ENCODE data around the gene AUNIP. TPM values are rescaled to one million over a fixed set of nuclear protein-coding genes. Genes with fewer than 3 reads are reported as not detected.

The AUNIP gene
- total RNA-seq, 4 donors from 2014 or later = not detected

DNA sequence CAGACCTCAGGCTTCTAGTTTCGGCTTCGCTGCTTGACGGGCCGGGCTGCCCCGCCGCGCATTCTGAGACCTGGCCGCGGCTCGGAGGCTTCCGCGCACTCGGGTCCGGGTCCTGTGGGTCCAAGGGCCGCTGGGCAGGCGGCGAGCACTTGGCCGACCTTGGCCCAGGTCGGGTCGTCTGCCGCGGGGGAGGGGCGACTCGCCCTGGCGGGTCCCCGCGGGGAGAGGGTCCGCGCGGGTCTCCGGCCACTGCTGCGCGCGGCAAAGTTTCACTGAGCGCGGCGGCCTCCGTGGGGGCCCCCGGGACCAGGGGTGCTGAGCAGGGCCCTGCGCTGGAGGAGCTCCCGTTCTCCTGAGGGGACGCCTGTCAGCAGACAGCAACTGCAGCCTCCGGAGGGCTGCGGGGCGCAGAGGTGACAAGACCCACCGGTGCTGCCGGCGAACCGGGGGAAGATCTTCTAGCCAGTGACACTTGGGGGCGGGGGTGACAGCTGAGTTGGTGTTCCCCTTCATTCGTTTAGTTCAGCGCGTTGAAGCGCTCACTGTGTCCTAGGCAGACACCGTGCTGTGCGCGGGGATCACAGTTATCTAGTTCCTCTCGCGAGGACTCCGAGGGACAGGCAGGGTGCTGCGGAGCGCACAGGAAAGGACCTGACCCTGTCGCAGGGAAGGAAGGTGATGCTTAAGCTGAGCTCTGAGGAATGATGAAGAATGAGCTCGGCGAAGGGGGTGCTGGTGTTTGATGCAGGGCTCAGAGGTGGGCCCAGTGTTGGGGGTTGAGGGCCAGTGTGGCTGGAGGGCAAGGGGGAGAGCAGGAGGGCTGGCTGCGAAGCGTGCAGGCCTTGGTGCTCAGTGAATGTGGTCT is 38.8 kb downstream of the AUNIP start:
- TF ChIP-seq, protein P1, sequence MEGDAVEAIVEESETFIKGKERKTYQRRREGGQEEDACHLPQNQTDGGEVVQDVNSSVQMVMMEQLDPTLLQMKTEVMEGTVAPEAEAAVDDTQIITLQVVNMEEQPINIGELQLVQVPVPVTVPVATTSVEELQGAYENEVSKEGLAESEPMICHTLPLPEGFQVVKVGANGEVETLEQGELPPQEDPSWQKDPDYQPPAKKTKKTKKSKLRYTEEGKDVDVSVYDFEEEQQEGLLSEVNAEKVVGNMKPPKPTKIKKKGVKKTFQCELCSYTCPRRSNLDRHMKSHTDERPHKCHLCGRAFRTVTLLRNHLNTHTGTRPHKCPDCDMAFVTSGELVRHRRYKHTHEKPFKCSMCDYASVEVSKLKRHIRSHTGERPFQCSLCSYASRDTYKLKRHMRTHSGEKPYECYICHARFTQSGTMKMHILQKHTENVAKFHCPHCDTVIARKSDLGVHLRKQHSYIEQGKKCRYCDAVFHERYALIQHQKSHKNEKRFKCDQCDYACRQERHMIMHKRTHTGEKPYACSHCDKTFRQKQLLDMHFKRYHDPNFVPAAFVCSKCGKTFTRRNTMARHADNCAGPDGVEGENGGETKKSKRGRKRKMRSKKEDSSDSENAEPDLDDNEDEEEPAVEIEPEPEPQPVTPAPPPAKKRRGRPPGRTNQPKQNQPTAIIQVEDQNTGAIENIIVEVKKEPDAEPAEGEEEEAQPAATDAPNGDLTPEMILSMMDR (IDR thresholded peaks at IDR 0.05) = no peak
- TF ChIP-seq POLR2A (IDR thresholded peaks at IDR 0.05) = peak in 1 of 2 donors; percentile 51
- peak; percentile 62 to 66 for DNase-seq
- H3K27me3 ChIP-seq = no peaks in the 10 kb centered on the region
- 3 to 6% methylated on average over 10 to 21 of the region's 67 CpGs for WGBS, 2 donors
- no peaks in the 10 kb centered on the region for H3K9me3 ChIP-seq
- intact Hi-C loops (cut with DNase I) = no loop called here
- peak overlapping the region; percentile 81 to 93 (median 90) for H3K27ac ChIP-seq
- H3K4me1 ChIP-seq = peaks cover 29 to 40% of the 10 kb centered on the region in 2 donors
- peak overlapping the region; percentile 64 to 98 (median 97) for H3K4me3 ChIP-seq (replicated peaks in 1 of 3)
- H3K36me3 ChIP-seq = peaks cover 0 to 3% of the 10 kb centered on the region in 2 donors

DNA sequence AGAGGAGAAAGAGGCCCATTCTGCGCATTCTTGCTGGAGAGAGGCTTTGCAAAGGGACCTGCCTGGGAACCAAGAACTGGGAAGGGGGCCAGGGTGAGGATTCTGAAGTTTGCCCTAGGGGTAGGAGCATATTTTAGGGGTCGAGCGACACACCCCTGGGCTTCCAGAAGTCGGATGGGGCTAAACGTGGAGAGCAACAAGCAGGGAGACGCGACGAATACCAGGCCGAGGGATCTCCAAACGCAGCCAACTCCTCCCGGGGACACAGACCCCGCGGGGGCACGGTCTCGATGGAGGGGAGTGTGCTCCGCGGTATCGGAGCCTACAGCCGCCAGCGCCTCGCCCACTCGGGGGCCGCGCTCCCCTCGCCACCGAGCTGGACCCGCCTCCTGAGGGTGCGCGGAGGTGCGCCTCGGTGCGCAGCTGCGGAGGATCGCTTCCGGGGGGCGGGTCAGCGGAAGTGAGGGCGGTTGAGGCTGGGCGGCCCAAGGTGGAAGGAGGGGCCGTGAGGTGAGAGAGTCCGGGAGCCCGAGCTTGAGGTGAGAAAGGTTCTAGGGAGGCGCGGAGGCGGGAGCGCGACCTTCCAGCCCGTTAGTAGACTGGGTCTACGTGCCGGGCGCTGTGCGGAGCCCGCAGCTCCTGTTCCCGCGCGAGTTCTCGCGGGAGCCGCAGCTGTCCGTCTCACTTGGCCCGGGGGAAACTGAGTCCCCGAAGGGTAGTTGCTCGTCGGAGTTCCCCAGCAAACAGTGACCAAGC is 39.6 kb downstream of the AUNIP start, which contains the start of gene MTFR1L:
Gene MTFR1L (plus strand): TSS at position 464 of the 756 bp plus-strand sequence. CDS start 3,151 bp downstream, outside the sequence.
- peaks cover 29 to 40% of the 10 kb centered on the region in 2 donors for H3K4me1 ChIP-seq
- peak; percentile 92 to 97 for TF ChIP-seq POLR2A (IDR thresholded peaks at IDR 0.05)
- TF ChIP-seq, protein P1 (IDR thresholded peaks at IDR 0.05) = no peak
- peak within 1 kb of the TSS; percentile 81 to 93 (median 90) for H3K27ac ChIP-seq
- no peaks in the 10 kb centered on the region for H3K27me3 ChIP-seq
- no peaks in the 10 kb centered on the region for H3K9me3 ChIP-seq
- WGBS, 2 donors = 0 to 1% methylated on average over 35 to 48 of the region's 64 CpGs
- H3K36me3 ChIP-seq = peaks cover 0 to 8% of the 10 kb centered on the region in 2 donors
- DNase-seq = peak; percentile 91
- intact Hi-C loops (cut with DNase I) = loop anchor here (10.0 kb wide), 2 partner anchors 395 to 585 kb away; partner anchors contain the start of genes RHCE and SYF2
- peak within 1 kb of the TSS; percentile 64 to 98 (median 97) for H3K4me3 ChIP-seq (replicated peaks in 1 of 3)

DNA sequence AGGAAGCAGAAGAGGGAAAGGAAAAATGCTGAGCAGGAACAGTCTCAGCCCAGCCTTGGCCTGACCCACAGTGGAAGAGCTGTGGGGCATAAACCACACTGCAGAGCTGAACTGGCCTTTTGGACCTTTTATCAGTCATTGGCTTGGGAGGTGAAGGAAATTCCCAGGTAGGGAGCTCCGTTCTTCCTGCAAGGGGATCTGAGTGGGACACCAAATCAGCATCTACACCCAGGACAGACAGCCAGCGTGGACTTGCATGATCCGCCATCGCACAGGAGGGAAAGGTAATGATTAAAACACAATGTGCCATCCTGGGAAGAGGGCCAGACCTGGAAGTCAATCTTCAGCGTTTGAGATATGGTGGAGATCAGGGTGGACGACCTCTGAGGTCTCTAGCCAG is 40.7 kb downstream of the AUNIP start:
- no peak for DNase-seq
- H3K36me3 ChIP-seq = peaks cover 9 to 14% of the 10 kb centered on the region in 2 donors
- TF ChIP-seq, protein P1 (IDR thresholded peaks at IDR 0.05) = no peak
- TF ChIP-seq POLR2A (IDR thresholded peaks at IDR 0.05) = no peak
- intact Hi-C loops (cut with DNase I) = loop anchor here (10.0 kb wide), 2 partner anchors 394 to 584 kb away; partner anchors contain the start of genes RHCE and SYF2
- no peaks in the 10 kb centered on the region for H3K9me3 ChIP-seq
- H3K27ac ChIP-seq = peak overlapping the region in 2 of 3 donors; percentile 81 to 90
- H3K27me3 ChIP-seq = no peaks in the 10 kb centered on the region
- WGBS, 2 donors = 65 to 66% methylated on average over 5 to 6 of the region's 6 CpGs
- no peak overlapping the region for H3K4me3 ChIP-seq (replicated peaks in 1 of 3)
- H3K4me1 ChIP-seq = peaks cover 29 to 40% of the 10 kb centered on the region in 2 donors

DNA sequence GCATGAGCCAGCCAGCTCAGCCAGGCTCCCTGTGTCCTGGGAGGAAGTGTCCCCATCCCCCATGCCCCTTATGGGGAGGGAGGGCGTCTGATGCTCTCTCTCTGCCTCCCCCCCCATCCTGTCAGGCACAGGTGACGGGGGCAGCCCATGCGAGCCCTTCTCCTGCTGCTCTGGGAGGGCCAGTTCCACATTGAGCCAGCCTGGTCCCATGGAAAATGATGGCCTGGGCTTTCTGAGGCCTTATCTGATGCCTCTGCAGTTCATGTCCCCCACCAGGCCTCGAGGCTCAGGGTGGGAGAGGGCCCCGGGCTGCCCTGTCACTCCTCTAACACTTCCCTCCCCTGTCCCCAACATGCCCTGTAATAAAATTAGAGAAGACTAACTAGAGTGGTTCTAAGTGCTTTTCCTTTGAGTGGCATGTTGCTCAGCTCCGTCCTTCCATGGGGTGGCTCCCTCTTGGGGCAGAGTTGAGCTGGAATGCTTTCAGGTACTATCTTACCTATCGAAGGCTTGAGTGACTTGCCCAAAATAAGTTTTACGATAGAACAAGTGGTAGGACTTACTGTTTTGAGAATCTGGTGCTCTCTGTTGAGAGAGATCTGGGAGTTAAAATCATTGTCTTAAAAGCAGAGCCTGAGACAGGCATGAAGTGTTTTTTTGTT is 41.3 kb downstream of the AUNIP start:
- intact Hi-C loops (cut with DNase I) = loop anchor here (10.0 kb wide), 2 partner anchors 393 to 583 kb away; partner anchors contain the start of genes RHCE and SYF2
- Histone ChIP-seq H3K27me3 (no peaks in the 10 kb centered on the region), H3K9me3 (no peaks in the 10 kb centered on the region), H3K36me3 (peaks cover 10 to 14% of the 10 kb centered on the region in 2 donors), H3K4me1 (peaks cover 27 to 36% of the 10 kb centered on the region in 2 donors), H3K27ac (peak overlapping the region in 2 of 3 donors; percentile 17 to 81), H3K4me3 (replicated peaks in 1 of 3) (no peak overlapping the region)
- peak; percentile 59 to 64 for DNase-seq
- WGBS, 2 donors = 34 to 49% methylated on average over 6 to 7 of the region's 8 CpGs
- TF ChIP-seq, protein P1 (IDR thresholded peaks at IDR 0.05) = peak in 4 of 6 experiments; percentile 30 to 42 (median 34)
- no peak for TF ChIP-seq POLR2A (IDR thresholded peaks at IDR 0.05)
